H1 (cell line): Measurements from ENCODE around the gene GTF2E1. TPM values are rescaled to one million over a fixed set of nuclear protein-coding genes. Genes with fewer than 3 reads are reported as not detected.

Experiments used
- CBX5 ChIP-seq: fragments of 300-800, 300-1000 bp; sonication (generic); IDR thresholded peaks from 2 replicates; pipeline ENCODE4 v1.7.1; 2016; ENCODE audit warnings: antibody characterized with exemption, low read length, low read depth
- CHD7 ChIP-seq: fragments of 300-600 bp; sonication (generic); IDR thresholded peaks from 2 replicates; pipeline ENCODE4 v1.7.1; 2012; ENCODE audit warnings: low read length, moderate library complexity, mild to moderate bottlenecking, inconsistent platforms; ENCODE audit not compliant: insufficient replicate concordance
- CREB1 ChIP-seq: IDR thresholded peaks from 2 replicates; pipeline ENCODE4 v1.6.1; 2012; ENCODE audit warnings: inconsistent platforms
- EP300 ChIP-seq, 2 experiments: IDR thresholded peaks; 1 replicate in 1 of 2; 2 replicates in 1 of 2; pipeline ENCODE4 v1.6.1; 2011 to 2012; ENCODE audit warnings: low read depth in 2 of 2, low read length in 2 of 2, mild to moderate bottlenecking in 2 of 2, borderline replicate concordance in 1 of 2, inconsistent platforms in 1 of 2, moderate library complexity in 1 of 2
- HDAC2 ChIP-seq, 2 experiments: fragments of 300-600 bp in 1 of 2; sonication (generic) in 1 of 2; IDR thresholded peaks; 2 replicates each; pipeline ENCODE4 v1.6.1; 2011 to 2012; ENCODE audit warnings: low read depth in 2 of 2, low read length in 2 of 2, mild to moderate bottlenecking in 2 of 2, moderate library complexity in 2 of 2, borderline replicate concordance in 1 of 2, inconsistent platforms in 1 of 2
- KDM1A ChIP-seq: fragments of 200-600, 300-600 bp; sonication (generic); IDR thresholded peaks from 2 replicates; pipeline ENCODE4 v1.7.1; 2016; ENCODE audit warnings: mild to moderate bottlenecking, low read length, borderline replicate concordance
- NRF1 ChIP-seq: IDR thresholded peaks from 2 replicates; pipeline ENCODE4 v1.6.1; 2011; ENCODE audit warnings: mild to moderate bottlenecking, low read depth, low read length, improper control_type of control experiment
- RAD21 ChIP-seq, 2 experiments: IDR thresholded peaks in 1 of 2; conservative IDR thresholded peaks in 1 of 2; 2 replicates each; pipeline ENCODE4 v1.6.1; 2011; ENCODE audit warnings: low read depth in 2 of 2, low read length in 2 of 2, improper control_type of control experiment in 1 of 2, inconsistent platforms in 1 of 2, mild to moderate bottlenecking in 1 of 2, moderate library complexity in 1 of 2
- SRF ChIP-seq: IDR thresholded peaks from 2 replicates; pipeline ENCODE4 v1.6.1; 2011; ENCODE audit warnings: mild to moderate bottlenecking, low read depth, low read length, moderate library complexity
- TEAD4 ChIP-seq: IDR thresholded peaks from 2 replicates; pipeline ENCODE4 v1.6.1; 2012; ENCODE audit warnings: low read depth, low read length, inconsistent platforms, mixed read lengths
- YY1 ChIP-seq: IDR thresholded peaks from 2 replicates; pipeline ENCODE4 v1.6.1; 2011; ENCODE audit warnings: low read depth, mild to moderate bottlenecking, low read length
- polyA plus RNA-seq, 7 experiments: library from polyadenylated mRNA; depleted of rRNA in 3 of 7; stranded (reverse) in 5 of 7; unstranded in 2 of 7; fragments of >200 nt in 5 of 7; fragments of 200-250 nt in 2 of 7; gene quantifications; 1 replicate in 5 of 7; 2 replicates in 1 of 7; 4 replicates in 1 of 7; pipeline versions ENCODE4 v1.2.1 to v1.2.3, GENCODE V29; 2011 to 2013; ENCODE audit warnings: missing spikeins in 2 of 7, mixed read lengths in 2 of 7
- total RNA-seq: library from RNA; stranded (reverse); fragmentation: NEBNext Ultra II Directional; extraction: Animal tissue kit (Norgen Biotek cat#: 25700); gene quantifications from 2 replicates; pipeline ENCODE4 v1.2.1, GENCODE V29; 2021

The GTF2E1 gene
- total and polyA plus RNA-seq, 2 of the 8 experiments (the other 6 are each of a cell fraction or from before 2014, with no cell fraction given), result 37.4 to 73.3 TPM

GRCh38 chr3:120741837-120742197, 727 bp upstream of the GTF2E1 start (continued):
- no peak for TF ChIP-seq CHD7
- TF ChIP-seq SRF, result no peak
- no peak for TF ChIP-seq CBX5
- TF ChIP-seq RAD21 (IDR thresholded peaks at IDR 0.05 in 1 of 2, conservative IDR thresholded peaks at IDR 0.05 in 1 of 2; ENCODE audit: low read depth in 2 of 2, low read length in 2 of 2), result no peak
- TF ChIP-seq TEAD4, result no peak
- TF ChIP-seq KDM1A, result peak; percentile 87
- TF ChIP-seq CREB1, result no peak
- TF ChIP-seq NRF1, result no peak
- 0 out of 4 replicates have a peak, but pooled peaks of 1 of the 2 experiments have one; percentile 59 for TF ChIP-seq HDAC2 (IDR thresholded peaks at IDR 0.05; ENCODE audit: borderline replicate concordance in 1 of 2, low read depth in 2 of 2, low read length in 2 of 2)
- no peak for TF ChIP-seq EP300 (IDR thresholded peaks at IDR 0.05; ENCODE audit: borderline replicate concordance in 1 of 2, low read depth in 2 of 2, low read length in 2 of 2)
- no peak for TF ChIP-seq YY1
